ENCODE measurements around the gene MOB1B.

DNA sequence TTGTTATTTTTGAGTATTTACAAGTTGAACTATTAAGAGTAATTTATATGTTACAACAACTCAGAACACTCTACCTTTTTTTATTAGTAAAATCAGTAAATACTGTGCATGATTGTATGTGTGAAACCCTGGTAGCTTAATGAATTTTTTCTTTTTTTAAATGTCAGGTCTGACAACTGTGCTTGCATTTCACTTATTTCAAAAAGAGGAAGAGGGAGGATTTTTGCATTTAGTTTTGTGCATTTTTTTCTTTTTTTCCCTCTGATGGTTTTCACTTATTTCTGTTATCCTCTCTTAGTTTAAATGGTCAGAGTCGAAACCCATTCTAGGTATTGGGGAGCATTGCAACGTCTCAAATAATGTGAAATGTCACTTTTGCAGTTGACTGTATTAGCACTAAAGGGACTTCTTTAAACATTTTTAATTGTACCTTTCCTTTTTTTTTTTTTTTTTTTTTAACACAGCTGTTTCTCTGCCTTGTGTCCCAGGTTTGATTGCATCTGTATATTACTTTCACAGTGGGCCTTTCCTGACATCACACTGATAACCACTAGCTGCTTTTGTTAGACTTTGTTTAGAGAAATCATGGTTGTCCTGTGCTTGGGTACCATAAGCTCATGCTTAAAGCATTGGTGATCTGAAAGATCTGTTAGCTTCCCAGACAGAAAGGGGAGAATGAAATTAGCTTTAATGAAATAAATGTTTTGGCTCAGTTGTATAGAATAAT lies 28.5 kb downstream of the MOB1B start:
- TF ChIP-seq EZH2 (IDR thresholded peaks at IDR 0.05; ENCODE audit: borderline replicate concordance, low read depth, low read length, severe bottlenecking): no peak
- TF ChIP-seq, protein P1, sequence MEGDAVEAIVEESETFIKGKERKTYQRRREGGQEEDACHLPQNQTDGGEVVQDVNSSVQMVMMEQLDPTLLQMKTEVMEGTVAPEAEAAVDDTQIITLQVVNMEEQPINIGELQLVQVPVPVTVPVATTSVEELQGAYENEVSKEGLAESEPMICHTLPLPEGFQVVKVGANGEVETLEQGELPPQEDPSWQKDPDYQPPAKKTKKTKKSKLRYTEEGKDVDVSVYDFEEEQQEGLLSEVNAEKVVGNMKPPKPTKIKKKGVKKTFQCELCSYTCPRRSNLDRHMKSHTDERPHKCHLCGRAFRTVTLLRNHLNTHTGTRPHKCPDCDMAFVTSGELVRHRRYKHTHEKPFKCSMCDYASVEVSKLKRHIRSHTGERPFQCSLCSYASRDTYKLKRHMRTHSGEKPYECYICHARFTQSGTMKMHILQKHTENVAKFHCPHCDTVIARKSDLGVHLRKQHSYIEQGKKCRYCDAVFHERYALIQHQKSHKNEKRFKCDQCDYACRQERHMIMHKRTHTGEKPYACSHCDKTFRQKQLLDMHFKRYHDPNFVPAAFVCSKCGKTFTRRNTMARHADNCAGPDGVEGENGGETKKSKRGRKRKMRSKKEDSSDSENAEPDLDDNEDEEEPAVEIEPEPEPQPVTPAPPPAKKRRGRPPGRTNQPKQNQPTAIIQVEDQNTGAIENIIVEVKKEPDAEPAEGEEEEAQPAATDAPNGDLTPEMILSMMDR (IDR thresholded peaks at IDR 0.05; ENCODE audit: borderline replicate concordance, extremely low read depth, low read length, poor library complexity, severe bottlenecking): no peak
